Ishikawa (cell line): ENCODE results near the gene SUFU.

Experiments
- CEBPB ChIP-seq: IDR thresholded peaks from 2 replicates; pipeline ENCODE4 v1.6.1; 2012
- CREB1 ChIP-seq: IDR thresholded peaks from 2 replicates; pipeline ENCODE4 v1.6.1; 2012; ENCODE audit warnings: low read depth
- EGR1 ChIP-seq: IDR thresholded peaks from 2 replicates; pipeline ENCODE4 v1.6.1; 2012
- EP300 ChIP-seq: IDR thresholded peaks from 2 replicates; pipeline ENCODE4 v1.6.1; 2012; ENCODE audit warnings: borderline replicate concordance
- FOXM1 ChIP-seq: IDR thresholded peaks from 2 replicates; pipeline ENCODE4 v1.6.1; 2012; ENCODE audit warnings: low read depth, borderline replicate concordance
- NFIC ChIP-seq: IDR thresholded peaks from 2 replicates; pipeline ENCODE4 v1.6.1; 2012
- RAD21 ChIP-seq: IDR thresholded peaks from 2 replicates; pipeline ENCODE4 v1.6.1; 2012; ENCODE audit warnings: low read depth
- TAF1 ChIP-seq: IDR thresholded peaks from 2 replicates; pipeline ENCODE4 v1.6.1; 2012; ENCODE audit warnings: low read depth, mild to moderate bottlenecking
- TCF12 ChIP-seq: IDR thresholded peaks from 2 replicates; pipeline ENCODE4 v1.6.1; 2012; ENCODE audit warnings: low read depth
- TEAD4 ChIP-seq: IDR thresholded peaks from 2 replicates; pipeline ENCODE4 v1.6.1; 2012
- YY1 ChIP-seq: IDR thresholded peaks from 2 replicates; pipeline ENCODE4 v1.6.1; 2012; ENCODE audit warnings: low read depth
- ZBTB7A ChIP-seq: IDR thresholded peaks from 2 replicates; pipeline ENCODE4 v1.6.1; 2012; ENCODE audit warnings: low read depth
- TF ChIP-seq, protein P1 (sequence below): IDR thresholded peaks from 2 replicates; pipeline ENCODE4 v1.6.1; 2012
- TF ChIP-seq, protein P2 (sequence below): IDR thresholded peaks from 2 replicates; pipeline ENCODE4 v1.6.1; 2012
- TF ChIP-seq, protein P3 (sequence below): IDR thresholded peaks from 2 replicates; pipeline ENCODE4 v1.6.1; 2012; ENCODE audit warnings: low read depth, mild to moderate bottlenecking

The SUFU gene

DNA sequence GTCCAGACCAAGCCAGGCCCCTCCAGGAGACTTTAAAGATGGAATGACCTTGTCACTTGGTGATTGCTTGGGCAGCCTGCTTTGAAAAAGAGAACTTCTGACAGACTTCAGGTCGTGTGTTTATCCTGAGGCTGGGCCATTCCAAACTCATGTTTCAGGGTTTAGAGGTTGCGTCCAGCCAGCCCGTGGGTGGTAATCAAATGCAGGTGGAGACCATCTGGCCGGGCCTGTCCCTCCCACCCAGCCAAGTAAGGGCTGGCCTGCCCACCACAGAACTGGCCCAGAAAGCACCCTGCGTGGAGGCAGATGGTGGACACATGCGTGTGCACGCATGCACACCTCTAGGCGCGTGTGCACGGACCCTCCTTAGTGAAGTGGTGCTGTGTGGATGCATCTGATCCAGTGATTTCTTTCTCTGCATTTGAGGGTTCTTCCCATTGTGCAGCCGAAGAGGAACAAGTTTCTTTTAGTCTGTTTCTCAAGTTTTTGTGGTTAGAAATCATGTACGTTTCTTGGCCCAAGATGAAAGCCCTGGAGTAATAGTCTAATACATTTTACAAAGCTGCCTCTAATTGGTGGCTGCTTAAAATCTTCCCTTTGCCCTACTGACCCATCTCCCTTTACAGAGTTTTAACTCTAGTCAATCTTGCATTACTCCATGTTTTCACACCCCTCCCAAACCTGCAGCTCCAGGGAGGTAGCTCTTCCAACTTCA, 43.0 kb downstream of the SUFU start:
- TF ChIP-seq TCF12: no peak
- no peak for TF ChIP-seq CEBPB
- TF ChIP-seq, protein P1, sequence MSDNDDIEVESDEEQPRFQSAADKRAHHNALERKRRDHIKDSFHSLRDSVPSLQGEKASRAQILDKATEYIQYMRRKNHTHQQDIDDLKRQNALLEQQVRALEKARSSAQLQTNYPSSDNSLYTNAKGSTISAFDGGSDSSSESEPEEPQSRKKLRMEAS: no peak
- TF ChIP-seq NFIC: no peak
- no peak for TF ChIP-seq FOXM1
- TF ChIP-seq, protein P2, sequence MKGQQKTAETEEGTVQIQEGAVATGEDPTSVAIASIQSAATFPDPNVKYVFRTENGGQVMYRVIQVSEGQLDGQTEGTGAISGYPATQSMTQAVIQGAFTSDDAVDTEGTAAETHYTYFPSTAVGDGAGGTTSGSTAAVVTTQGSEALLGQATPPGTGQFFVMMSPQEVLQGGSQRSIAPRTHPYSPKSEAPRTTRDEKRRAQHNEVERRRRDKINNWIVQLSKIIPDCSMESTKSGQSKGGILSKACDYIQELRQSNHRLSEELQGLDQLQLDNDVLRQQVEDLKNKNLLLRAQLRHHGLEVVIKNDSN: no peak
- no peak for TF ChIP-seq RAD21
- no peak for TF ChIP-seq EP300
- TF ChIP-seq ZBTB7A: no peak
- no peak for TF ChIP-seq CREB1
- TF ChIP-seq YY1: no peak
- TF ChIP-seq TAF1: no peak
- no peak for TF ChIP-seq TEAD4
- TF ChIP-seq, protein P3, sequence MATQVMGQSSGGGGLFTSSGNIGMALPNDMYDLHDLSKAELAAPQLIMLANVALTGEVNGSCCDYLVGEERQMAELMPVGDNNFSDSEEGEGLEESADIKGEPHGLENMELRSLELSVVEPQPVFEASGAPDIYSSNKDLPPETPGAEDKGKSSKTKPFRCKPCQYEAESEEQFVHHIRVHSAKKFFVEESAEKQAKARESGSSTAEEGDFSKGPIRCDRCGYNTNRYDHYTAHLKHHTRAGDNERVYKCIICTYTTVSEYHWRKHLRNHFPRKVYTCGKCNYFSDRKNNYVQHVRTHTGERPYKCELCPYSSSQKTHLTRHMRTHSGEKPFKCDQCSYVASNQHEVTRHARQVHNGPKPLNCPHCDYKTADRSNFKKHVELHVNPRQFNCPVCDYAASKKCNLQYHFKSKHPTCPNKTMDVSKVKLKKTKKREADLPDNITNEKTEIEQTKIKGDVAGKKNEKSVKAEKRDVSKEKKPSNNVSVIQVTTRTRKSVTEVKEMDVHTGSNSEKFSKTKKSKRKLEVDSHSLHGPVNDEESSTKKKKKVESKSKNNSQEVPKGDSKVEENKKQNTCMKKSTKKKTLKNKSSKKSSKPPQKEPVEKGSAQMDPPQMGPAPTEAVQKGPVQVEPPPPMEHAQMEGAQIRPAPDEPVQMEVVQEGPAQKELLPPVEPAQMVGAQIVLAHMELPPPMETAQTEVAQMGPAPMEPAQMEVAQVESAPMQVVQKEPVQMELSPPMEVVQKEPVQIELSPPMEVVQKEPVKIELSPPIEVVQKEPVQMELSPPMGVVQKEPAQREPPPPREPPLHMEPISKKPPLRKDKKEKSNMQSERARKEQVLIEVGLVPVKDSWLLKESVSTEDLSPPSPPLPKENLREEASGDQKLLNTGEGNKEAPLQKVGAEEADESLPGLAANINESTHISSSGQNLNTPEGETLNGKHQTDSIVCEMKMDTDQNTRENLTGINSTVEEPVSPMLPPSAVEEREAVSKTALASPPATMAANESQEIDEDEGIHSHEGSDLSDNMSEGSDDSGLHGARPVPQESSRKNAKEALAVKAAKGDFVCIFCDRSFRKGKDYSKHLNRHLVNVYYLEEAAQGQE: no peak
- TF ChIP-seq EGR1: no peak

DNA sequence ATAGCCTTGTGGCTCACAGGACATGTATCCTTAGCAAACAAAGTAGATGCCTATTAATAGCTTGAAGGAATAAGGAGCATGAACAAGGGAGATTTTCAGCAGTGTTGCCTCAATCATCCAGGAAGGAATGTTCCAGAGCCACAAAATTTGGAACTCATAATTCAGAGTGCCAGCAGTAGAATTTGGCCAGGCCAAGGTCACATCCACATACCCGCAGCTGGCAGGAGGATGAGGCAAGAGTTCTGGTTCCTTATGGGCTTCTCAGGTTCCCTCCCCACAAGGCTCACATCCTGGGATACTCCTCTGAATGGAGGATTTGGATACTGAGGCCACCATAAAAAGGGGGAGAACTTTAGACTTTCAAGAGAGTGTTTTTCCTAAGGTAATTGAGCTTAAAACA, 45.8 kb downstream of the SUFU start:
- no peak for TF ChIP-seq YY1
- TF ChIP-seq CREB1: no peak
- TF ChIP-seq, protein P3: no peak
- TF ChIP-seq FOXM1: no peak
- TF ChIP-seq, protein P2: no peak
- no peak for TF ChIP-seq EGR1
- TF ChIP-seq, protein P1: no peak
- TF ChIP-seq TEAD4: no peak
- TF ChIP-seq NFIC: no peak
- no peak for TF ChIP-seq CEBPB
- TF ChIP-seq TCF12: no peak
- TF ChIP-seq ZBTB7A: no peak
- no peak for TF ChIP-seq EP300
- no peak for TF ChIP-seq RAD21
- no peak for TF ChIP-seq TAF1

DNA sequence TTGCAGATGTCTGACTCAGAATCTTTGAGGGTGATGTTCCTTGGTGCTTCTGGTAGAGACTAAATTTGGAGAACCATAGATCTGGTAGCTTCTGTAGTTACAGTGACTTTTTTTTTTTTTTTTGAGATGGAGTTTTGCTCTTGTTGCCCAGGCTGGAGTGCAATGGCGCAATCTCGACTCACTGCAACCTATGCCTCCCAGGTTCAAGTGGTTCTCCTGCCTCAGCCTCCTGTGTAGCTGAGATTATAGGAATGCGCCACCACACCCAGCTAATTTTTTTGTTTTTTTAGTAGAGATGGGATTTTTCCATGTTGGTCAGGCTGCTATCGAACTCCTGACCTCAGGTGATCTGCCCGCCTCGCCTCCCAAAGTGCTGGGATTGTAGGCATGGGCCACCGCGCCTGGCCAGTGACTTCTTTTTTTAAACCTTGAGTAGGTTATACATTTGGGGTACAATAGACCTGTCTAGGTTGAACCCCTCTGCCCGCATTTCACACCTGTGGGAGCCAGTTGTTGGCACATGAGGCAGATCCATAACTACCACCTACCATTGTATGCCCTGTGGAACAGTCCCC, 47.0 kb downstream of the SUFU start:
- TF ChIP-seq TAF1 (no peak), TEAD4 (no peak), ZBTB7A (no peak)

DNA sequence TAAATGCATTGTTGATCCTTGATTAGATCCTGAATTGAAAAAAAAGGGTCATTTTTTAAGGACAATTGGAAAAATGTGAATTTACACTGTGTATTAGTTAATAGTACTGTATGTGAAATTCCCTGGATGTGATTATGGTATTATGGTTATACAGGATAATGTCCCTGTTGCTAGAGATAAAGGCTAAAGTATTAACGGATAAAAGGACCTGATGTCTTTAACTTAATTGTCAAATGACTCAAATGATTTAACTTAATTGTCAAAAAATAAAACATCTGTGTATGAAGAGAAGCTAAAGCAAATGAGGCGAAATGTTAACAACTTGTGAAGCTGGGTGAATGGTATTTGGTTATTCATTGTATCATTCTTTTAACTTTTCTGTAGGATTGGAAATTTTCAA, 48.8 kb downstream of the SUFU start:
- TF ChIP-seq, protein P3: no peak
- TF ChIP-seq EP300: no peak
- no peak for TF ChIP-seq RAD21
- TF ChIP-seq TEAD4: no peak
- no peak for TF ChIP-seq CREB1
- TF ChIP-seq, protein P1: no peak
- TF ChIP-seq ZBTB7A: no peak
- TF ChIP-seq YY1: no peak
- TF ChIP-seq CEBPB: no peak
- no peak for TF ChIP-seq TCF12
- TF ChIP-seq NFIC: no peak
- no peak for TF ChIP-seq FOXM1
- TF ChIP-seq TAF1: no peak
- TF ChIP-seq, protein P2: no peak
- TF ChIP-seq EGR1: no peak
